HUES6 (cell line): ENCODE results near the gene AFAP1.

Experiments
- H3K27ac ChIP-seq: 2 replicates; pipeline ENCODE4 v1.7.0; 2013; ENCODE audit warnings: low read depth, mild to moderate bottlenecking, low read length, inconsistent platforms
- H3K27me3 ChIP-seq: 2 replicates; pipeline ENCODE4 v1.6.1; 2013; ENCODE audit warnings: low read length; ENCODE audit not compliant: control insufficient read depth, insufficient read depth
- H3K36me3 ChIP-seq: 2 replicates; pipeline ENCODE4 v1.6.1; 2013; ENCODE audit warnings: low read length; ENCODE audit not compliant: control insufficient read depth, insufficient read depth
- H3K4me1 ChIP-seq: 2 replicates; pipeline ENCODE4 v1.6.1; 2013; ENCODE audit warnings: low read length; ENCODE audit not compliant: control insufficient read depth, insufficient read depth
- H3K4me3 ChIP-seq: 2 replicates; pipeline ENCODE4 v1.5.1; 2013; ENCODE audit warnings: low read depth, low read length
- H3K9ac ChIP-seq: one replicate; pipeline ENCODE4 v1.6.1; 2013; ENCODE audit warnings: mild to moderate bottlenecking, low read length
- H3K9me3 ChIP-seq: 2 replicates; pipeline ENCODE4 v1.6.1; 2013; ENCODE audit warnings: low read depth, low read length; ENCODE audit not compliant: control insufficient read depth, insufficient read depth

Gene AFAP1

DNA sequence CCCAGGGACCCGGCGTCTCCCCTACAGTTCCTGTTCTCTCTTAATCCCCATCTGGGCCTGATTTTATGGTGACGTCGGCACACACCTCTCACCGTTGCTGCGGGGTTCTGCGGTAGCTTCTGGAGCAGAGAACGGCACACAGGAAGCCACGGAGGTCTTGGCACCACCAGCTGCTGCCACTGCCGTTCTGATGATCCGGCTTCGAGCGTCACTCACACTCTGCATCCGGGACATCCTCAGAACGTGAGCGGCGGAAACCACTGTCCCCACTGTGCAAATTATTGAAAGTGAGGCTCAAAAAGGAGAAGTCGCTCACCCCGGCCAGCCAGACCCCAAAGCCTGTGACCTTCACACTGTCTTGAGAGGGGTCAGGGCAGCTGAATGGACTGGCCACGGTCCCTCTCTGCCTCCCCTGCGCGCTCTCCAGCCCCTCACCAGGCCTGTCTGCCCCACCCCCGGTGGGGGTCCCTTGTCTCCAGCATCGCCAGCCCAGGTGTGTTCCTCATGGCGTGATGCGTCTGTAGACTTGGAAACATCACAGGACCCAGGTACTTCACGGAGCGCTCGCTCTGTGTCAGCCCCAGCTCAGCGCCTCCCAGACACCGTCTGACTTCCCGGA is 201.1 kb downstream of the AFAP1 start:
- H3K9me3 ChIP-seq = no peaks in the 10 kb centered on the region
- no peak overlapping the region for H3K9ac ChIP-seq
- no peak overlapping the region for H3K4me3 ChIP-seq
- H3K36me3 ChIP-seq = no peaks in the 10 kb centered on the region
- no peaks in the 10 kb centered on the region for H3K27me3 ChIP-seq
- H3K27ac ChIP-seq = no peak overlapping the region
- no peaks in the 10 kb centered on the region for H3K4me1 ChIP-seq

DNA sequence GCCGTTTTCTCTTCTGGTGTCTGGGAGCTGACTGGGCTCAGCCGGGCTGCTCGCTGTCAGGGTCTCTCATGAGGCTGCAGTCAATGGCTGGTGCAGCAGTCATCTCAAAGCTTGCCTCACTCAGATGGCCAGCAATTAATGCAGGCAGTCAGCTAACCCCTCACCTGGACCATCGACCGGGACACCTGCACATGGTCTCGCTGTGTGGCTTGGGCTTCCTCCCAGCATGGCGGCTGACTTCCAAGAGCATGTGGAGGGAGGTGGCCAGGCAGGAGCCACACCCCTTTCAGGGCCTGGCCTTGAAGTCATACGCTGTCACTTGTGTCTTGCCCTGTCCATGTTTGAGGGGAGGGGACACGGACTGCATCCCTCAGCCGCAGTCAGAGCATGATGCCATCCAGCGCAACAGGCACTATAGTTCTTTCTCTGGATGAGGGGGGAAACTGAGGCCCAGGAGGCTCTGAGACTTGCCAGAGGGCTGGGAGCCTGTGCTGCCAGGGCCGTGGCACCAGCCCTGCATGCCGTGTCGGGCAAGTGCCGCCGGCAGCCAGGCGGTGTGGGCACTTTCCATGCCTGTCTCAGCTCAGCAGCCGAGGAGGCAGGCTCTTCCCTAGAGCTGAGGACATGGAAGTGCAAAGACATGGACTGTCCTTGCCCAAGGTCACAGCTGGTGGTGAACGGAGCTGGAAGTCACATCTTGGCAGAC is 201.8 kb downstream of the AFAP1 start:
- Histone ChIP-seq H3K4me1 (no peaks in the 10 kb centered on the region), H3K36me3 (no peaks in the 10 kb centered on the region), H3K9ac (no peak overlapping the region), H3K4me3 (no peak overlapping the region), H3K27ac (no peak overlapping the region), H3K27me3 (no peaks in the 10 kb centered on the region), H3K9me3 (no peaks in the 10 kb centered on the region)

DNA sequence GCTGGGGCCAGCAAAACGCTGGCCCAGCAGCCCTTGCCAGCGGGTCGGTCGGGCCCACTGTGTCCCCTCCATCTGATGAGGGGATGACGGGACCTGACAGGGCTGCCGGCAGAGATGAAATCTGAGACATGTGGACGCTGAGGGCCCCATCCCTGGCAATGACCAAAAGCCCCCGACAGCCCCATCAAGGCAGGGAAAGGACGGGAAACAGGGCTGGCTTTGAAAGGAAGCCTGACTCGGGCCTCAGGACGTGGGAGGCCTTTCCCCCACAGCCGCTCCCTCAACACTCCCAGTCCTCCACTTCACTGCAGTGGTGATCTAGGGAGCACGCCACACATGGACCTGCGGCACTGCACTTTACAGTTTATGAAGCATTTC is 202.4 kb downstream of the AFAP1 start:
- no peak overlapping the region for H3K9ac ChIP-seq
- H3K4me1 ChIP-seq = no peaks in the 10 kb centered on the region
- no peak overlapping the region for H3K27ac ChIP-seq
- H3K36me3 ChIP-seq = no peaks in the 10 kb centered on the region
- no peaks in the 10 kb centered on the region for H3K27me3 ChIP-seq
- H3K9me3 ChIP-seq = no peaks in the 10 kb centered on the region
- no peak overlapping the region for H3K4me3 ChIP-seq

DNA sequence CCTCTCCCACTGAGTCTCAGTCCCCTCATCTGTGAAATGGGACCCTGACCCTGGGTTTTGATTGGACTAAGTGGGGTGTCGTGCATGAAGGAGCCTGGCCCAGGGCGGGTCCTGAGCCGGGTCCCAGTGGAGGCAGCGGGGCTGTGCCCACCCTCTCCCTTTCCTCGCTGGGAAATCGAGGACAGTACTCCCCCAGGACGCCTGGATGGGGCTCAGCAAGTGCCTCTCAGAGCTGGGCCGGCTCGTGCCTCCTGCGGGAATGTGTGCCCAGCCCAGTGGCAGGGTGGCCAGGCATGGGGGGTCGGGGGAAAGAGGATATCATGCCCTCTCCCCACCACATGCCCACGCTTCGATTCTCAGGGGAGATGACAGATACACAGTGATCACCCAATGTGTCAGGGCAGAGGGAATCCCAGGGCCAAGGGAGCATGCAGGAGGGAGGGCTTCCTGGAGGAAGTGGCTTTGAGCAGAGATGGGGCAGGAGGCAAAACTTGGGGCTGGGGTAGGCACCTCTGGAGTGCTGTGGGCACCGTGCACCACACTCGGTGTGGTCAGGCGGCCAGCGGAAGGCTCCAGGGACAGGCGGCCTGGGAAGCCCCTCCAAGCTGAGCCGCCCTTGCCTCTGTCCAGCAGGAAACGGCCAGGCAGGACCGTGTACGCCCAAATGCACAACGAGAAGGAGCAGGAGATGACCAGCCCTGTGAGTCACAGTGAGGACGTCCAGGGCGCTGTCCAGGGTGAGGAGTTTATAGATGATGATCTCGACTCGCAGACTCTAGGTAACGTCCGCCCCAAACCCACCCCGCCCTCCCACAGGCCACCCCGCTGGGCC is 203.0 kb downstream of the AFAP1 start:
- no peaks in the 10 kb centered on the region for H3K36me3 ChIP-seq
- no peak overlapping the region for H3K27ac ChIP-seq
- no peak overlapping the region for H3K9ac ChIP-seq
- H3K27me3 ChIP-seq = no peaks in the 10 kb centered on the region
- H3K4me3 ChIP-seq = no peak overlapping the region
- no peaks in the 10 kb centered on the region for H3K4me1 ChIP-seq
- H3K9me3 ChIP-seq = no peaks in the 10 kb centered on the region

DNA sequence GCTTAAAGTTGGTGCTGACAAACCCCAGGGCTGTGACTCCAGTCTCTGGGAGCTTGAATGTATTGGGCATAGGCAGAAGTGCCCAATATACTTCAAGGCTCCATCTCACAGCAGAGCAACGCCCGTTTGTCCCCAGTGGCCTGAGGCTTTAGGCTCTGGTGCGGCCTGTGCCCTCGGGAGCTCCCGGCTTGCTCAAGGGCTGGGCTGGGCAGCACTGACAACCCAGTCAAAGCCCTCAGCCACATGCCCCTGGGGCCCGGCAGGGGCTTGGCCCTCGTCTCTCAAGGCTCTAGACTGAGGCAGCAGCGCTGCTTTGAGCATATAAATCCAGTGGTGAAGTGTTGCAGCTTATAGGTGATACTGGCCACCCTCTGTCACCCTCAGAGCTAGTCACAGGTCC is 203.7 kb downstream of the AFAP1 start:
- no peaks in the 10 kb centered on the region for H3K4me1 ChIP-seq
- H3K27me3 ChIP-seq = no peaks in the 10 kb centered on the region
- no peak overlapping the region for H3K9ac ChIP-seq
- H3K9me3 ChIP-seq = no peaks in the 10 kb centered on the region
- H3K36me3 ChIP-seq = no peaks in the 10 kb centered on the region
- no peak overlapping the region for H3K4me3 ChIP-seq
- H3K27ac ChIP-seq = no peak overlapping the region

DNA sequence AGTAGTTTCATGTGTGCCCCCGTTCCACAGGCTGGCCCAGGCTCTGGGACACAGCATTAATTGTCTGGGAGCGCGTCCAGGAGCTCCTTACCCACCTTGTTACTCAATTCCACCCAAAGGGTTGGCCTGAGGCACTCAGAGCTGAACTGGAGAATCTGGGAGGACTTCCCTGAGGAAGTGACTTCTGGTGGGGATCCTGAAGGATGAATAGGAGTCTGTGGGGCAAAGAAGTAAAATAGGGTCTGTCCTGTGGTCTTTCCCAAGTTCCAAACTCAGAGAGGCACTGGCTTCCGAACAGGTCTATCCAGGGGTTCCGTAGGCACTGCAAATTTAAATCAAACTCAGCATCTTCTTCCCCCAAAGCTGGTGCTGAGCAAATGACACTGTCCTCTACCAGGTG is 204.3 kb downstream of the AFAP1 start:
- no peaks in the 10 kb centered on the region for H3K4me1 ChIP-seq
- no peaks in the 10 kb centered on the region for H3K36me3 ChIP-seq
- no peaks in the 10 kb centered on the region for H3K9me3 ChIP-seq
- no peak overlapping the region for H3K9ac ChIP-seq
- no peak overlapping the region for H3K27ac ChIP-seq
- H3K4me3 ChIP-seq = no peak overlapping the region
- H3K27me3 ChIP-seq = no peaks in the 10 kb centered on the region

DNA sequence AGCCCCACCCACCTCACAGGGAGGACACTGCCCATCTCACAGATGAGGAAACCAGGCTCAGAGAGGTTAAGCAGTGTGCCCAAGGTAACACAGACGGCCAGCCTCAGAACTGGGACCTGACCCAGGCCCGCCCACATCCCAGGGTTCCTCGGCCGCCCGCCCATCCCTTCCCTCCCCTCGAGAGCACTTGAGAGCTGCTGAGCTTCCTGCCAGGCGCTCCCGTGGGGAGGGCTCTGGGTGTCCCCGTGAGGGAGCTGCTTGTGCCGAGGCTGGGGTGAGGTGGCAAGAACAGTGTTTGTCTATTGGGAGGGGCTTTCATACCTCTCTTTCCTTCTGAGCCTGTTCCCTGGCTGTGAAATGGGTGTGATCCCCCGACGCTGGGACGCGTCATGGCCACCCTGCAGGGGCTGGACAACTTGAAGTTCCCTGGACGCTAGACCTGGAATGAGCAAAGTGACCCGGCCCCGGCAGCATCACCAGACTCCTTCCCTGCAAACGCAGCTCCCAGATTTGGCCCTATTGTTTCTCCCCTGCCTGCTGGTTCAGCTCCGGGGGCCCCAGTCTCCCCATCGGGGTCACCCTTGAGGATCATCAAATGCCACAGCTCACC is 204.9 kb downstream of the AFAP1 start:
- Histone ChIP-seq H3K27ac (no peak overlapping the region), H3K9me3 (no peaks in the 10 kb centered on the region), H3K9ac (no peak overlapping the region), H3K36me3 (no peaks in the 10 kb centered on the region), H3K27me3 (no peaks in the 10 kb centered on the region), H3K4me1 (no peaks in the 10 kb centered on the region), H3K4me3 (no peak overlapping the region)

DNA sequence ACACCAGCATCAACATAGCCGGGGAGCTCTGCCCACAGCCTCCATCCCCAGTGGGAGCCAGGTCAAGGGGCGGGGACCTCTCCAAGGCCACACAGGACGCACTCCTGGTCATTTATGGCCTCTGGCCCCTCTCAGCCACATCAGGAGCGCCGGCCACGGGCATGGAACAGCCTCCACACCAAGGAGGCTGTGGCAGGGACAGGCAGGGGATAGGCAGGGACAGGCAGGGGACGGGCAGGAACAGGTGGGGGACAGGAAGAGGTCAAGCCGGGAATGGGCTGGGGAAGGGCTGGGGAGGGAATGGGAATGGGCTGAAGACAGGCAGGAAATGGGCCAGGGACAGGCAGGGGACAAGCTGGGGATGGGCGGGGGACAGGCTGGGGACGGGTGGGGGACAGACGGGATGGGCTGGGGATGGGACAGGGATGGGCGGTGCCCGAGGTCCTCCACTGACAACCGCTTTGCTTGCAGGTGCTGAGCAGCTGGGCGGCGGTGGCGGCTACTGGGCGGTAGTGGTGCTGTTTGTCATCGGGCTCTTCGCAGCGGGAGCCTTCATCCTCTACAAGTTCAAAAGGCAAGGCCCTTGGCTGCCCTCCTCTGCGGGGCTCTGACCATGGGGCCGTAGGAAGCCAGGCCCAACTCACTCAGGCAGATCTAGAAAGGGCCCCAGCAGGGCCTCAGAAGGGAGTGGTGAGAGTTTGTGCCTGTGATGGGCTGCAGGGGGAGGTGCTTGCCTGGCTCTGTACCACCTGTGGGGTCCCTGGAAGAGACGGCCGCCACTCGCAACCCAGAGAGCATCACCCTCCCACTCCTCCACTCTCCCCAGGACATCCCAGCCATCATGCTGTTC is 205.6 kb downstream of the AFAP1 start:
- H3K27me3 ChIP-seq = no peaks in the 10 kb centered on the region

DNA sequence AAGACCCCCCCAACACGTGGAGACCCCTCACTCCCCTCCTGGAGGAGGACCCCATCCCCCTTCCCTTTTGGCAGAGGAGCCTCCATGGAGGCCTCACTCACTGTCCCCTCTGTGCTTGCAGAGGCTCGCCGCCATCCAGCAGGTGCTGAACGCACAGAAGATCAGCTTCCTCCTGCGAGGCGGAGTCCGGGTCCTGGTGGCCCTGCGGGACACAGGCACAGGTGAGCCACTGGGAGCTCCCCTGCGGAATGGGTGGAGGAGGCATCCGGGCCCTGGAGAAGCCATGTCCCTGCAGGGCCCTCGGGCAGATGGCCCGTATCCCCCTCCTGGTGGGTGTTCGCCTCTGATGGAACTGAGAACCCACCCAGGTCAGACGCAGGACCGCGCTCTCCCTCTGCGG is 206.5 kb downstream of the AFAP1 start:
- no peak overlapping the region for H3K27ac ChIP-seq
- no peaks in the 10 kb centered on the region for H3K36me3 ChIP-seq
- no peaks in the 10 kb centered on the region for H3K4me1 ChIP-seq
- H3K27me3 ChIP-seq = no peaks in the 10 kb centered on the region
- no peak overlapping the region for H3K4me3 ChIP-seq
- H3K9me3 ChIP-seq = no peaks in the 10 kb centered on the region
- no peak overlapping the region for H3K9ac ChIP-seq

More for the DNA sequence above, 205.6 kb downstream of the AFAP1 start:
- Histone ChIP-seq H3K4me3 (no peak overlapping the region), H3K4me1 (no peaks in the 10 kb centered on the region), H3K36me3 (no peaks in the 10 kb centered on the region), H3K27ac (no peak overlapping the region), H3K9me3 (no peaks in the 10 kb centered on the region), H3K9ac (no peak overlapping the region)

DNA sequence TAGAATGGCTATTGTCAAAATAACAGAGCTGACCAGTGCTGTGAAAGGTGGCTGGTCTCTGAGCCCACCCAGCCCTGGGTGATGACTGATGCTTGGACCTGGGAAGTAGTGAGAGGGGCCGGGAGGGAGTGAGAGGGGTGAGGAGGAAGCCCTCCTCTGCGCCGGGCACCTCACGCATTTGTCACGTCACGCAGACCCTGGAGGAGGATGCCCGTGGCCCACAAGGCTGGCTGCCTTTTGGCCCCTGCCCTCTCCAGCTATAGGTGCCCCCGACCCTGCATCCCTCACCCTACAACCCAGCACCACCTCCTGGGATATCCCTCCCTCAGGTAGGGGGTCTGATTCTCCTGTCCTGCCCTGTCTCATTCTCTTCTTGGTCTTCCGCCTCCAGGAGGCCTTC is 207.4 kb downstream of the AFAP1 start:
- no peaks in the 10 kb centered on the region for H3K36me3 ChIP-seq
- no peaks in the 10 kb centered on the region for H3K4me1 ChIP-seq
- no peak overlapping the region for H3K4me3 ChIP-seq
- H3K9ac ChIP-seq = no peak overlapping the region
- H3K27ac ChIP-seq = no peak overlapping the region
- no peaks in the 10 kb centered on the region for H3K9me3 ChIP-seq
- no peaks in the 10 kb centered on the region for H3K27me3 ChIP-seq
